ENCODE measurements around the gene POT1.

Gene POT1

GRCh38 chr7:124893140-124893827, 36.3 kb downstream of the POT1 start:
- Histone ChIP-seq H3K4me2 (no peak overlapping the region), H3K36me3 (peaks cover 37 to 75% (median 58%) of the 10 kb centered on the region in 11 experiments), H3K9me3 (replicated peaks in 1 of 11) (no peaks in the 10 kb centered on the region), H3K27me3 (no peaks in the 10 kb centered on the region), H3K4me1 (no peaks in the 10 kb centered on the region), H4K20me1 (no peaks in the 10 kb centered on the region), H3K27ac (no peak overlapping the region), H3K4me3 (no peak overlapping the region), H3K9ac (no peak overlapping the region)
- TF ChIP-seq Cebpa-rat (IDR thresholded peaks at IDR 0.05) = no peak

- H3K27ac ChIP-seq = no peak overlapping the region
- TF ChIP-seq Cebpa-rat (IDR thresholded peaks at IDR 0.05) = no peak
- H4K20me1 ChIP-seq = no peaks in the 10 kb centered on the region
Observed at GRCh38 chr7:124887247-124887646, 42.4 kb downstream of the POT1 start.

GRCh38 chr7:124881981-124882380, 47.6 kb downstream of the POT1 start:
- H3K9me3 ChIP-seq (replicated peaks in 1 of 11) = no peaks in the 10 kb centered on the region
- H3K27me3 ChIP-seq = no peaks in the 10 kb centered on the region
- no peak overlapping the region for H3K4me2 ChIP-seq
- H4K20me1 ChIP-seq = no peaks in the 10 kb centered on the region; a peak in 1 of 22 replicates
- no peaks in the 10 kb centered on the region for H3K4me1 ChIP-seq
- H3K4me3 ChIP-seq = no peak overlapping the region
- no peak overlapping the region for H3K27ac ChIP-seq
- peaks cover 0 to 9% (median 0%) of the 10 kb centered on the region in 11 experiments; a peak in 3 of 22 replicates for H3K36me3 ChIP-seq
- H3K9ac ChIP-seq = no peak overlapping the region
- TF ChIP-seq Cebpa-rat (IDR thresholded peaks at IDR 0.05) = no peak

More at GRCh38 chr7:124887247-124887646, 42.4 kb downstream of the POT1 start:
- no peaks in the 10 kb centered on the region for H3K27me3 ChIP-seq
- no peak overlapping the region for H3K9ac ChIP-seq
- H3K4me3 ChIP-seq = no peak overlapping the region
- no peak overlapping the region for H3K4me2 ChIP-seq
- H3K36me3 ChIP-seq = peaks cover 29 to 49% (median 38%) of the 10 kb centered on the region in 11 experiments
- H3K9me3 ChIP-seq (replicated peaks in 1 of 11) = no peaks in the 10 kb centered on the region
- no peaks in the 10 kb centered on the region for H3K4me1 ChIP-seq

GRCh38 chr7:124879771-124880170, 49.9 kb downstream of the POT1 start:
- peaks cover 0 to 9% (median 0%) of the 10 kb centered on the region in 11 experiments; a peak in 3 of 22 replicates for H3K36me3 ChIP-seq
- no peak overlapping the region for H3K4me2 ChIP-seq
- H3K27ac ChIP-seq = no peak overlapping the region
- TF ChIP-seq Cebpa-rat (IDR thresholded peaks at IDR 0.05) = no peak
- no peak overlapping the region for H3K4me3 ChIP-seq
- no peaks in the 10 kb centered on the region for H3K4me1 ChIP-seq
- no peaks in the 10 kb centered on the region; a peak in 1 of 22 replicates for H4K20me1 ChIP-seq
- no peak overlapping the region for H3K9ac ChIP-seq
- no peaks in the 10 kb centered on the region for H3K27me3 ChIP-seq
- H3K9me3 ChIP-seq (replicated peaks in 1 of 11) = no peaks in the 10 kb centered on the region

GRCh38 chr7:124879103-124879502, 50.5 kb downstream of the POT1 start:
- Histone ChIP-seq H3K9me3 (replicated peaks in 1 of 11) (no peaks in the 10 kb centered on the region), H3K4me3 (no peak overlapping the region), H3K36me3 (peaks cover 0 to 9% (median 0%) of the 10 kb centered on the region in 11 experiments; a peak in 4 of 22 replicates), H3K27me3 (no peaks in the 10 kb centered on the region), H4K20me1 (no peaks in the 10 kb centered on the region; a peak in 1 of 22 replicates), H3K27ac (no peak overlapping the region), H3K9ac (no peak overlapping the region), H3K4me1 (no peaks in the 10 kb centered on the region), H3K4me2 (no peak overlapping the region)
- no peak for TF ChIP-seq Cebpa-rat (IDR thresholded peaks at IDR 0.05)

- Histone ChIP-seq H4K20me1 (no peaks in the 10 kb centered on the region; a peak in 2 of 22 replicates), H3K27ac (no peak overlapping the region), H3K4me3 (no peak overlapping the region), H3K9me3 (replicated peaks in 1 of 11) (no peaks in the 10 kb centered on the region), H3K27me3 (no peaks in the 10 kb centered on the region), H3K4me1 (no peaks in the 10 kb centered on the region), H3K9ac (no peak overlapping the region), H3K4me2 (no peak overlapping the region), H3K36me3 (peaks cover 0 to 9% (median 0%) of the 10 kb centered on the region in 11 experiments; a peak in 7 of 22 replicates)
- no peak for TF ChIP-seq Cebpa-rat (IDR thresholded peaks at IDR 0.05)
Observed at GRCh38 chr7:124874644-124875163, 54.9 kb downstream of the POT1 start.

GRCh38 chr7:124857672-124858235, 71.9 kb downstream of the POT1 start:
- H3K4me3 ChIP-seq = no peak overlapping the region
- TF ChIP-seq Cebpa-rat (IDR thresholded peaks at IDR 0.05) = no peak
- no peaks in the 10 kb centered on the region for H3K27me3 ChIP-seq

GRCh38 chr7:124856299-124856888, 73.2 kb downstream of the POT1 start:
- TF ChIP-seq Cebpa-rat (IDR thresholded peaks at IDR 0.05) = no peak
- H3K9me3 ChIP-seq (replicated peaks in 1 of 11) = peaks cover 0 to 9% (median 8%) of the 10 kb centered on the region in 11 experiments; a peak in 9 of 22 replicates
- H4K20me1 ChIP-seq = peaks cover 0 to 6% (median 0%) of the 10 kb centered on the region in 11 experiments; a peak in 1 of 22 replicates
- H3K36me3 ChIP-seq = peaks cover 14 to 36% (median 20%) of the 10 kb centered on the region in 11 experiments; a peak in 21 of 22 replicates
- H3K27me3 ChIP-seq = no peaks in the 10 kb centered on the region
- H3K4me2 ChIP-seq = no peak overlapping the region
- H3K4me3 ChIP-seq = no peak overlapping the region
- no peak overlapping the region for H3K9ac ChIP-seq
- no peak overlapping the region for H3K27ac ChIP-seq
- H3K4me1 ChIP-seq = no peaks in the 10 kb centered on the region

More at GRCh38 chr7:124857672-124858235, 71.9 kb downstream of the POT1 start:
- peaks cover 0 to 9% (median 8%) of the 10 kb centered on the region in 11 experiments; a peak in 9 of 22 replicates for H3K9me3 ChIP-seq (replicated peaks in 1 of 11)
- H3K4me2 ChIP-seq = no peak overlapping the region
- peaks cover 10 to 38% (median 23%) of the 10 kb centered on the region in 11 experiments; a peak in 21 of 22 replicates for H3K36me3 ChIP-seq
- H3K27ac ChIP-seq = no peak overlapping the region
- no peak overlapping the region for H3K9ac ChIP-seq
- H3K4me1 ChIP-seq = no peaks in the 10 kb centered on the region
- H4K20me1 ChIP-seq = peaks cover 0 to 6% (median 0%) of the 10 kb centered on the region in 11 experiments; a peak in 1 of 22 replicates

- TF ChIP-seq Cebpa-rat (IDR thresholded peaks at IDR 0.05) = no peak
Observed at GRCh38 chr7:124843336-124843735, 86.3 kb downstream of the POT1 start.

More at GRCh38 chr7:124843336-124843735, 86.3 kb downstream of the POT1 start:
- peaks cover 17 to 42% (median 27%) of the 10 kb centered on the region in 11 experiments for H3K36me3 ChIP-seq
- no peaks in the 10 kb centered on the region for H3K27me3 ChIP-seq
- H3K9ac ChIP-seq = no peak overlapping the region
- no peaks in the 10 kb centered on the region for H3K9me3 ChIP-seq (replicated peaks in 1 of 11)
- no peak overlapping the region; a peak in 1 of 22 replicates for H3K27ac ChIP-seq
- H3K4me2 ChIP-seq = peak overlapping the region in 4 of 11 experiments; percentile 15 to 35 (median 29); a peak in 7 of 22 replicates
- peaks cover 0 to 15% (median 7%) of the 10 kb centered on the region in 10 experiments; a peak in 11 of 20 replicates for H3K4me1 ChIP-seq
- no peak overlapping the region for H3K4me3 ChIP-seq
- no peaks in the 10 kb centered on the region for H4K20me1 ChIP-seq
